CD1c-positive myeloid dendritic cell (primary cell): Measurements from ENCODE around the gene PTPRB.
"Not testable (repeated sequence)": the region's sequence is repeated elsewhere in the genome, so short reads cannot be mapped to it uniquely, and the experiment has no call there.

Experiments
- DNase-seq: peaks from one replicate; pipeline ENCODE4 v3.0.0-alpha.2; 2016; ENCODE audit errors: extremely low spot score

Gene PTPRB

GRCh38 chr12:70540996-70541395, 96.2 kb downstream of the PTPRB start:
- no peak for DNase-seq

DNA sequence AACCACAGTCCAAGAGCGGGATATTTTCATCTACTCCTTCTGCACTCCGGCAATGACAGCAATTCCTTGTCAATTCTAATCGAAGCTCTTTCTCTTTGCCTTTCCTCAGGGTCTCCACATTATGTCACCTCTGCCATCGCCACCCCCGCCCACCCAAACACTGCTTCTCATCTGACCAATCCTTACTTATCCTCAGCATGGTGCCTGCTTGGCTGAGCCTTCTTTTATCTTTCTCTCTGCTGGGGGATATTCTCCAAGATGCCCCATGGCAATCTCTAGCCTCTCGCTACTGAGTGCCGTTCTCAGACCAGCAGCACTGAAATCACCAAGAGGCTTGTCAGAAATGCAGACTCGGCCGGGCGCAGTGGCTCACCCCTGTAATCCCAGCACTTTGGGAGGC, 100.6 kb downstream of the PTPRB start:
- no peak for DNase-seq

DNA sequence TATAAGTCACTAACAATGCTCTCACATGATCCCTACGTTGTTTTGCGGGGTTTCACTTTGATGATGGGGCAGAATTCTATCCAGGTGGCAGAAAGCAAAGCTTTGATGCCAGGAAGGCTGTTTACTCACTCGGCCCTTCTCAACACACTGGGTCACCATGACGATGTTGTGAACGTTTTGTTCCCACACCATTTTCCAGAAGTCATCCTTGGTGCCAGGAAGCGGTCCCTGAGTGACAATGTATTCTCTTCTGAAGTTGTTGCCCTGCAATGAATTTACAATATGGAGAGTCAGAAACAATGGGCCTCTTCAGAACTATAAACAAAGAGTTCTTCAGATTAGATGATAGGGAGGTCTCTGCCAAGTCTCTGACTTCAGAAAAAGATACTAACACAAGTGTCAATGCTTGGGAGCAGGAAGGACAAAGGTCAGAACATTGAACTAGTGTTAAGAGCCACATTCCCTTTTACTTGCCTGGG, 101.3 kb downstream of the PTPRB start:
- no peak for DNase-seq

DNA sequence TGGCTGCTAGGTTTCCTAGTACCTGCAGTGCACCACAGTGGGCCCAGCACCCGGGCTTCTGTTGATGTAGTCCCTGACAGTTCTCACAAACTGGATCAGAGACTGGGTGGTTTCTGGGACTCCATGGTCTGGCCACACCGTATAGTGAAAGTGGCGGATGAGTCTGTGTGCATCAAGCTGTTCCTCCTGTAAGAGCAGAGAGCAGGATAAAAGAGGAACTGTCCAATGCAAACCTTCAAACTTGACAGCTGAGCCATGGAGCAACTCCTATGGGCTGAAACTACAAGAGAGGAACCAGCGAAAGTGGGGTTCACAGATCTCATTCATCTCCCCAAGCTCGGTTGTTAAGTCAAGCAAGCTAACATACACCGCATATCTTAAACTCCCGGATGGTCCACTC, 102.8 kb downstream of the PTPRB start:
- no peak for DNase-seq

DNA sequence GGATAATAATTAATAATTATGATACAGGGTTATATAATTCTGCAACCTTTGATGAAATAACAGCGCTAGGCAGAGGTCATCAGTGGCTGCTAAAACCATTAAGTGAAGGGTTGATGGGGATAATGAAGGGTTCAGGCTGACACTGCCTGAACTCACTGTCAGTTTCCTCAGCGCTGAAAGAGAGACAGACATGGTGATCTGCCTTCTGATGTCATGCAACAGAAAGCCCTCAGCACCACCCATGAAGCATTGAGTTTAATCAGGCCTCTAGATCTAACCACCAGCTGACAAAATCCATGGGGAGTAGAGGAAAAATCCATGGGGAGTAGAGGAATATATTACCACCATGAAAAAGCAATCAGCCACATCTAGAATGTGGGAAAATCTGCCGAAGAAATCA, 107.6 kb downstream of the PTPRB start:
- no peak for DNase-seq

DNA sequence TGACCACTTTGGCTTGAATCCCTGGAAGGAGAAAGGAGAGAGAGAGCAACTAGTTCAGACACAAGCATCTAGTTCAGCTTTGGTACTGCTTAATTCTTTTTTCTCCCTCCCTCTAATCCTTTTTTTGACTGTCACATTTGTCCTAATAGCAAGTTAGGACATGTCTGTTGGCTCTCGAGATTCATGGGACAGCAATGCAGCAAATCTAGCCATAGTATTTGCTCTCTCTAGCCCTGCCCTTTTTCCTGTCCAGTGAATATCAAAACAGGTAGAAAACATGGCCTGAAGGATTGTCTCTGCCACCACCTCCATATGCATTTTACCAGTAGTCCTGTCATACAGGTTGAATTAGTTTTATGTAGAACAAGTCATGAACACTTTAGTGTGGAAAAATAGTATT, 116.4 kb downstream of the PTPRB start:
- DNase-seq: no peak

DNA sequence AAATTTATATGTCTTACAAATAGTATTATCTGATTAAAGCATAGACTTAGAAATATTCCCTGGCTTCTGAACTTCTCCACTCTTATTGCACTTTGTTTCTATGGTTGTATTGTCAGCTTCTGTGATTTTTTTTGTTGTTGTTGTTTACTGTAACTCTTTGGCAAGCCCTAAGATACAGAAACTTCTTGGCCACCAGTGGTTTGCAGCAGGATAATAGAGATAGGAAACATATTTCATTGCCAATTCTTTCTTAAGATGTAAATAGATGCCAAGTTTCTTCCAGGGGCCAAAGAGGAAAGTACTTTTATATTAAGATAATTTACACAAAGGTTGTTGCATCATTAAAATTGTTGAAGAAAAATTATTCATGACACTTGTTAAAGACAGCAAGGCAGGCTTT, 123.8 kb downstream of the PTPRB start:
- no peak for DNase-seq

DNA sequence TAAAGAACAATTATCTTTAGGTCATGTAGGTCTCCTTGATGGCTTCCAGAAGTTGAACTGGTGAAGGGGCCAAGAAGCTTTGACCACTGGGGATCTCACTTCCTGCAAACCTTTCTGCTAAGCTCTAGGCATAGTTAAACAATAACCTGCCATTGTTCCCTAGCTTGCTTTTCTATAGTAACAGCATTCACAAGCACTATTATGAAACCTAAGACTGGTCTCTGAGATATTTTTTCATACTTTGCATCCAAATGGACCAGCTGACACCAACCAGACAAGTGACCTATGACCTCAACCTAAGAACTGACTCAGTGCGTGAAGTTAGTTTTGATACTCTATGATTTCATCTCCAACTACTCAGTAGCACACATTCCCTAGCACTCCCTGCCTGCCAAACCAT, 129.1 kb downstream of the PTPRB start:
- DNase-seq: no peak

DNA sequence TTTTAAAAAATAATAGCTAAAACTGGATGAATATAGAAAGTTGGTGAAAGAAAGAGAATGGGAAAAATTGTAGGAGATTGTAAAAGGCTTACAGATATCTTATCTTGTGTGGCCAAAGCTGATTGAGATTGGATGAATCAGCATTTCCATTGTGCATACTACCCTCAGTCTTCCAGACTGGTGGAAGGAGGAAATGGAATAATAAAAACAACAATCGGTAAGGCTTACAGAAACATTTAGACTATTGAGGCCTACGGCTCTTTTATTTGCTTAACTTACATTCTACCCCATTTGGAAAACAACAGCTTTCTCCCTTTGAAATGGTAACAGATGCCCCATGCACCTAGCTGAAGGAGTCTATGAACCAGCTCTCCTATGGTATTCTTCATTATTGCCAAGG, 129.8 kb downstream of the PTPRB start:
- no peak for DNase-seq

- DNase-seq: no peak
Observed at GRCh38 chr12:70497508-70497907, 139.7 kb downstream of the PTPRB start.

- not testable (repeated sequence) for DNase-seq
Observed at GRCh38 chr12:70492904-70493303, 144.3 kb downstream of the PTPRB start.

GRCh38 chr12:70490928-70491327, 146.3 kb downstream of the PTPRB start:
- not testable (repeated sequence) for DNase-seq

- DNase-seq: no peak
Observed at GRCh38 chr12:70487440-70487839, 149.8 kb downstream of the PTPRB start.

GRCh38 chr12:70486588-70486987, 150.6 kb downstream of the PTPRB start:
- no peak for DNase-seq

GRCh38 chr12:70485704-70486103, 151.5 kb downstream of the PTPRB start:
- DNase-seq: no peak

DNA sequence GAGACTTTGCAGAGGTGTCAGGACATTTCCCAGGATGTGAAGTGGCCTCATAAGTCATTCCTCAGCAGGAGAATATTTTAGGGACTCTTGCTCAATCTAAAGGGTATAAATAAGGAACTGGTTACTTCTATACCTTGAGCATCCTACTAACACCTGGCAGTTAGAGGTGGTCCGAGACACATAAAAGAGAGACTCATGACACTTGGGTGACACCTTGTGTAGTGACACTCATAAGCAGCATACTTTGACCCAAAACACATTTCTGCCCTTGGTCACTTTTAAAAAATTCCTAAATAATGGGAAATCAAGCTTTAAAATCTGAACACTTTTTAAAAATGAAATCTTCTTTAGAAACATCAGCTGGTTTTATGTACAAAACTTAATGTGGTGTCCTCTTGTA, 152.8 kb downstream of the PTPRB start:
- DNase-seq: no peak

DNA sequence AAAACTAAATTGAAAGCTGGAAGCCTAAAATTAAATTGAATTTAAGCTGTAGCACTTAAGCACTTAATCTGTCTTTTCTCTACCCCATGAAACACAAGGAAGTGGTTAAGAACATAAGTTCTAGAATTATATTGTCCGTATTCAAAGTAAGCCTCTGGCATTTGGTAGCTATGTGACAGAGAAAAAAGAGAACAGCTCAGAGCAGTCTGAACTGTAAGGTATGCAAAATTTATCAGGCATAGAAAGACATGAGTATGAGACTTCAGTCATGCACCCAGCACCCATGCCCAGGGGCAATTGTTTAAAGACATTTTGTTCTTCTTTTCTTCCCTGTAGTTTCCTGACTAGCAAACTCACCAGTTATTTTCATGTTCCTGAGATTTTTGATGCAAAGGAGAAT, 154.5 kb downstream of the PTPRB start:
- no peak for DNase-seq

DNA sequence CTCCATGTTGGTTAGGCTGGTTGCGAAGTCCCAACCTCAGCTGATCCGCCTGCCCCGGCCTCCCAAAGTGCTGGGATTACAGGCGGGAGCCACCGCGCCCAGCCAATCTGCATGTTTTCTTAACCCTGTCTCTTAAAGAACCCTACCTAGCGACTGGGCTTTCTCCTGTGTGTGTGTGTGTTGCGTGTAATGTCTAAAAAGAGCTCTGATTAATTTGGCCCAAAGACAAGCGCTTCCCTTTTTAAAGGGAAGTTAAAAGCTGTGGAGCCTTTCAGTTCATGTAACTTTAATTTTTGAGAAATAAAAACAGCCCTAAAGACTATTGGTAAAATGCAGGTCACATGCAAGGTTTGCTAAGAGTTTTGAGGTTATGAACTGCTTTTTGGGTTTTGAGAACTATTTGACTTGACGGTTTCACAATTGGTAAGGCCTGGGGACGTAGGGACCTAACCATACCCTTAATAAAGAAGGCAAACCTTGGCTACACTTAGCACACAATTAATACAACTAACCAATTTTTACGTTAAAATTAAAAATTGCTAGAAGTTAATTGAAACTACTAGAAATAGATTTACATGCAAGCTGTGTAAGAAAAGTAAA, 167.9 kb downstream of the PTPRB start:
- DNase-seq: peak; percentile 4

DNA sequence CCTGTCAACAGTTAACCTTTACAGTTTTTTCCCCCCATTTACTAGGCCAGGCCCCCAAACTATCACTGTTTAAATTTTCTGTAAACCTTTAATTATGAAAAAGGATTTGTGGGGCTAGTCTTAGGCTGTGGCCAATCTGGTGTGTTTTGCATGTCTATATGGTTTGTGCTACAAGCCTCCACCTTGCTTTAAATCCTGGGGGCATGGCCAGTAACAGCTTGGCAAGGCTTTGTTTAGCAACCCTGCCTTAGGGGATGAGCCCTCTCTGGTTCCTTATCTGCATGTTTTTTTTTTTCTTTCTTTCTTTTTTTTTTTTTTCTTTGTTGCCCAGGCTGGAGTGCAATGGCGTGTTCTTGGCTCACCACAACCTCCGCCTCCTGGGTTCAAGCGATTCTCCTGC, 168.5 kb downstream of the PTPRB start:
- DNase-seq: no peak

- no peak for DNase-seq
Observed at GRCh38 chr12:70467918-70468733, 169.1 kb downstream of the PTPRB start.

DNA sequence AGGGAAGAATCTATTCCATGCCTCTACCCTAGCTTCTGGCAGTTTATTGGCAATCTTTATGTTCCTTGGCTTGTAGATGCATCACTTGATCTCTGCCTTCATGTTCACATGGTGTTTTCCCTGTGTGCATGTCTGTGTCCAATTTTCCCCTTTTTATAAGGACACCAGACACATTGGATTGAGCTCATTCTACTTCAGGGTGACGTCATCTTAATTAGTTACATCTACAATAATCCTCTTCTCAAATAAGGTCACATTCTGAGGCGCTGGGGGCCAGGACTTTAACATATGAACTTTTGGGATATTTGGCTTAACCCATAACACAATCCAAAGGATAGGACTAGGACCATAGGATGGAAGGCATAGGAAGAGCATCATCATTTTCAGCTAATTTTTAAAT, 169.8 kb downstream of the PTPRB start:
- DNase-seq: no peak

DNA sequence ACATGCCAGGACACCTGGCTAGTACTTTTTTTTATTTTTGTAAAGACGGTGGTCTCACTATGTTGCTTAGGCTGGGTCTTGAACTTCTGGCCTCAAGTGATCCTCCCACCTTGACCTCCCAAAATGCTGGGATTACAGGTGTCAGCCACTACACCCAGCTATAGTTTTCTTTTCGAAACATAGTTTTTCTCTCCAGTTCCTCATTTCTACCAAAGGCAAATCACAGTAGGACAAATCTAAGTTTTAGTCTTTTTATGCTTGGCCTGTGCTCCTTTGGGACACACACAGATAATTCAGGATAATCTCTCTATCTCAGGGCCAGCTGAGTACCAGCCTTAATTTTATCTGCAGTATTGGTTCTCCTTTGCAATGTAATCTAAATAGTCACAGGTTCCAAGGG, 170.5 kb downstream of the PTPRB start:
- DNase-seq: no peak
